BJ (cell line): ENCODE data around the gene PEPD. TPM values are rescaled to one million over a fixed set of nuclear protein-coding genes. Genes with fewer than 3 reads are reported as not detected.

Source experiments
- CTCF ChIA-PET: fragments of 350-600 bp; formaldehyde crosslinking; extraction: SDS; loops from one replicate; lab custom pipeline; 2021; ENCODE audit warnings: antibody characterized with exemption, inconsistent platforms; lab: Yijun Ruan, JAX
- POLR2A ChIA-PET: fragments of 300-600 bp; sonication (Branson Sonifier 250); formaldehyde crosslinking; extraction: SDS; loops from one replicate; lab custom pipeline; 2021; ENCODE audit warnings: antibody characterized with exemption; lab: Charles Lee
- DNase-seq: peaks from one replicate; pipeline ENCODE4 v3.0.0-alpha.2; 2011; ENCODE audit warnings: low read depth
- H3K27me3 ChIP-seq: 2 replicates; pipeline ENCODE4 v1.6.0; 2011; ENCODE audit warnings: low read length; ENCODE audit not compliant: control insufficient read depth, insufficient read depth
- H3K36me3 ChIP-seq: 2 replicates; pipeline ENCODE4 v1.5.1; 2011; ENCODE audit warnings: low read length; ENCODE audit not compliant: control insufficient read depth, insufficient read depth
- H3K4me3 ChIP-seq: 2 replicates; pipeline ENCODE4 v1.5.1; 2011; ENCODE audit warnings: low read depth, mild to moderate bottlenecking, control low read depth, low read length
- polyA plus RNA-seq: library from polyadenylated mRNA; depleted of rRNA; stranded (reverse); fragments of >200 nt; gene quantifications from 2 replicates; pipeline ENCODE4 v1.2.3, GENCODE V29; 2011
- TF ChIP-seq, protein P1 (sequence below): IDR thresholded peaks from 2 replicates; pipeline ENCODE4 v1.5.1; 2011; ENCODE audit warnings: low read depth, mild to moderate bottlenecking, control low read depth, inconsistent platforms, low read length, moderate library complexity; ENCODE audit not compliant: insufficient read depth

PEPD gene
- polyA plus RNA-seq, 1 experiment: 97.6 TPM

DNA sequence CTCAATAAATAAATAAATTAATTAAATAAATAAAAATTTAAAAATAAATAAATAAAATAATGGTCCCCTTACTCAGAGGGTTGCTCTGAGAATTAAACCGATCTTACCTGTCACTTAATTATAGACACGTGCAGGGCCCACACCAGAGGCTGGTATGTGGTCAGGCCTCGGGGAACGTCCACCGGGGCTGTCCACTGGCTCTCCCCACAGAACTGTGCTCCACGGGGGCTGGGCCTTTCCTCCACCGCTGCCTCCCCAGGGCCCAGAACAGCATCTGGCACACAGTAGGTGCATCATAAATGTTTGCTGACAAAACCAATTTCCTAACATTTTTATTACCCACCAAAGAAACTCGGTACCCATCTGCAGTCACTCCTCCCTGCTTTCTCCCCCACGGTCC lies 78.9 kb downstream of the PEPD start:
- no peaks in the 10 kb centered on the region for H3K27me3 ChIP-seq
- ChIA-PET CTCF (interaction anchor here (0.6 kb wide), 1 partner anchor 606 kb away, joined by 3 read pairs; no protein-coding TSS in a partner anchor), POLR2A (no interaction called here)
- no peaks in the 10 kb centered on the region for H3K36me3 ChIP-seq
- no peak for DNase-seq
- H3K4me3 ChIP-seq: no peak overlapping the region
- TF ChIP-seq, protein P1, sequence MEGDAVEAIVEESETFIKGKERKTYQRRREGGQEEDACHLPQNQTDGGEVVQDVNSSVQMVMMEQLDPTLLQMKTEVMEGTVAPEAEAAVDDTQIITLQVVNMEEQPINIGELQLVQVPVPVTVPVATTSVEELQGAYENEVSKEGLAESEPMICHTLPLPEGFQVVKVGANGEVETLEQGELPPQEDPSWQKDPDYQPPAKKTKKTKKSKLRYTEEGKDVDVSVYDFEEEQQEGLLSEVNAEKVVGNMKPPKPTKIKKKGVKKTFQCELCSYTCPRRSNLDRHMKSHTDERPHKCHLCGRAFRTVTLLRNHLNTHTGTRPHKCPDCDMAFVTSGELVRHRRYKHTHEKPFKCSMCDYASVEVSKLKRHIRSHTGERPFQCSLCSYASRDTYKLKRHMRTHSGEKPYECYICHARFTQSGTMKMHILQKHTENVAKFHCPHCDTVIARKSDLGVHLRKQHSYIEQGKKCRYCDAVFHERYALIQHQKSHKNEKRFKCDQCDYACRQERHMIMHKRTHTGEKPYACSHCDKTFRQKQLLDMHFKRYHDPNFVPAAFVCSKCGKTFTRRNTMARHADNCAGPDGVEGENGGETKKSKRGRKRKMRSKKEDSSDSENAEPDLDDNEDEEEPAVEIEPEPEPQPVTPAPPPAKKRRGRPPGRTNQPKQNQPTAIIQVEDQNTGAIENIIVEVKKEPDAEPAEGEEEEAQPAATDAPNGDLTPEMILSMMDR: no peak

DNA sequence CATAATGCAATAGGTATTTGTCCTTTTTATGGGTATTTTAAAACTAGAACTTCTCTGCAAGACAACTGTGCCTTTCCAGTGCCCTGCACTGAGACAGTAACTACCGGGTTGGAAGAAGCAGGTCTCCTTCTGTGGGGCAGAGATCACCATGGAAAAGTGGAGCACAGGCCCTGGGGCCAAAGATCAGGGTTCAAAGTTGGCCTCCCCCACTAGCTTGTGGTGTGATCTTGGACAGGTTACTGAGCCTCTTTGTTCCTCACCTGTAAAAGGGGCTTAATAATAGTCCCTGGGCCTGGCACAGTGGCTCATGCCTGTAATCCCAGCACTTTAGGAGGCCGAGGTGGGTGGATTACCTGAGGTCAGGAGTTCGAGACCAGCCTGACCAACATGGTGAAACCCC lies 79.8 kb downstream of the PEPD start:
- Histone ChIP-seq H3K4me3 (no peak overlapping the region), H3K36me3 (no peaks in the 10 kb centered on the region), H3K27me3 (no peaks in the 10 kb centered on the region)
- TF ChIP-seq, protein P1: no peak
- no peak for DNase-seq
- POLR2A ChIA-PET: no interaction called here
- CTCF ChIA-PET: interaction anchor here (1.0 kb wide), 1 partner anchor 11 kb away, joined by 5 read pairs; no protein-coding TSS in a partner anchor

- H3K27me3 ChIP-seq: no peaks in the 10 kb centered on the region
- no peak for DNase-seq
- ChIA-PET CTCF (interaction anchor here (1.0 to 2.7 kb wide), 2 partner anchors 11 to 330 kb away, joined by 5 to 8 read pairs; no protein-coding TSS in a partner anchor), POLR2A (no interaction called here)
- TF ChIP-seq, protein P1: no peak
- H3K36me3 ChIP-seq: no peaks in the 10 kb centered on the region
- no peak overlapping the region for H3K4me3 ChIP-seq
These were observed 80.3 kb downstream of the PEPD start for GRCh38 chr19:33441277-33441699.

- no peaks in the 10 kb centered on the region for H3K36me3 ChIP-seq
- ChIA-PET CTCF (interaction anchor here (2.7 kb wide), 1 partner anchor 330 kb away, joined by 8 read pairs; no protein-coding TSS in a partner anchor), POLR2A (no interaction called here)
- DNase-seq: no peak
- TF ChIP-seq, protein P1: no peak
- no peaks in the 10 kb centered on the region for H3K27me3 ChIP-seq
- no peak overlapping the region for H3K4me3 ChIP-seq
These were observed 80.9 kb downstream of the PEPD start for GRCh38 chr19:33440682-33441081.

DNA sequence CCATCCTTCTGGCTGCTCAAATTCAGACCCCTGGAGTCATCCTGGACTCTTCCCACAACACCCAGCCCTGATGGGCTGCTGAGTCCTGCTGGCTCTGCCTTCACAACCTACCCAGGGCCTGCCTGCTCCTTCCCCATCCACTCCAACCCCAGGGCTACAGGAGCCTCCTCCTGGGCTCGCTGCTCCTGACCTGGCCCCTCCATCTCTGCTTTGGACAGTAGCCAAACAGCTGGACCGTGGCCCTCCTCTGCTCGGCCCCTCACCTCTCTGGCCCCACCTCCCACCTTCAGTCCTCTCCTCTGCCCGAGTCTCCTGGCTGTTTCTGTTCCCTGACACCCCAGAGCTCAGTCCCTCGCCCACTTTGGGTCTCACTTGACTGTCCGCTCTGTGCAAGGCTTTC lies 81.3 kb downstream of the PEPD start:
- no peak for DNase-seq
- no peaks in the 10 kb centered on the region for H3K27me3 ChIP-seq
- H3K4me3 ChIP-seq: no peak overlapping the region
- TF ChIP-seq, protein P1: no peak
- H3K36me3 ChIP-seq: no peaks in the 10 kb centered on the region
- ChIA-PET POLR2A (no interaction called here), CTCF (interaction anchor here (2.5 to 2.7 kb wide), 2 partner anchors 331 to 338 kb away, joined by 8 read pairs; no protein-coding TSS in a partner anchor)
